Measurements from ENCODE around the gene WDTC1.
A peak's percentile ranks its signal among the peaks of the same experiment; 100 is the strongest.

- TF ChIP-seq POLR2AphosphoS5 (IDR thresholded peaks at IDR 0.05) (peak in 1 of 3 donors; percentile 19), CTCF (IDR thresholded peaks at IDR 0.05 in 8 of 11, conservative IDR thresholded peaks at IDR 0.05 in 3 of 11) (no peak)
These were observed 110.8 kb downstream of the WDTC1 start for GRCh38 chr1:27345272-27345671.

Measured in spleen (tissue), 7 donors.